Sigmoid colon (tissue), 4 donors: Measurements from ENCODE around the gene FJX1.

Experiments used
- CTCF ChIP-seq, 4 experiments: fragments of 450-650 bp in 3 of 4; fragments of 200-600 bp in 1 of 4; IDR thresholded peaks; one replicate each; pipeline ENCODE4 v1.5.1; 2016 to 2019; ENCODE audit warnings: antibody characterized with exemption in 4 of 4, mild to moderate bottlenecking in 3 of 4, moderate library complexity in 2 of 4
- EP300 ChIP-seq, 4 donors: sonication (generic); formaldehyde crosslinking; IDR thresholded peaks; one replicate each; pipeline ENCODE4 v1.6.1; 2017; ENCODE audit warnings: antibody characterized with exemption in 4 of 4

- no peak for TF ChIP-seq CTCF (IDR thresholded peaks at IDR 0.05)
- TF ChIP-seq EP300 (IDR thresholded peaks at IDR 0.05): no peak
These were observed 23.1 kb downstream of the FJX1 start for GRCh38 chr11:35641171-35641897.
